Putamen (tissue), 1 donor: ENCODE results near the gene COTL1.

Source experiments
- DNase-seq: peaks from one replicate; pipeline ENCODE4 v3.0.0-alpha.2; 2016; ENCODE audit warnings: low spot score

Gene COTL1

GRCh38 chr16:84548971-84549844 lies 68.7 kb downstream of the COTL1 start:
- DNase-seq, result no peak

GRCh38 chr16:84548508-84548907 lies 69.4 kb downstream of the COTL1 start:
- DNase-seq, result no peak

DNA sequence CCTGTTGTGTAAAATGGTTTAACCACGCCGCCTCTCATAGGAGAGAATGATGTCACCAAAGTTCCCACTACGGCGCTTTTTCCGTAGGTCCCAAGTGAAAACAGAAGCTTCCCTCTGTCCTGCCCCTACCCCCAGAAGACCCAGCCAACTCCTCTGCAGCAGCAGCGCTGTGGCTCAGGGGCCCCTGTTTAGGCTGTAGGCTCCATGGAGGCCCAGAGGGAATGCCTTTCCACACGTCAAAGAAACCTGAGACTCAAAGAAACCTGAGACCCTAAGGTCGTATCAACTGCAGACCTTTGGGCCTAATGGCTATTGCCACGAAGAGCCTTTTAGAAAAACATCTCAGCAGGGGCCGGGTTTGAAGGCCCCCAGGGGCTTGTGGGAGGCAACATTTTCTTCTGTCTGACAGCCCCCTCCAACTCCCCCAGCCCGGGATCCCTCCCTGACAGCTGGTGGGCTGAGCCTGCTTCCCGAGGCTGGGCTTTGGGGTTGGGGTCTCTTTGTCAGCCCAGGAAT lies 70.3 kb downstream of the COTL1 start:
- no peak for DNase-seq

- DNase-seq, result no peak
These were observed 71.0 kb downstream of the COTL1 start for GRCh38 chr16:84546669-84547545.

DNA sequence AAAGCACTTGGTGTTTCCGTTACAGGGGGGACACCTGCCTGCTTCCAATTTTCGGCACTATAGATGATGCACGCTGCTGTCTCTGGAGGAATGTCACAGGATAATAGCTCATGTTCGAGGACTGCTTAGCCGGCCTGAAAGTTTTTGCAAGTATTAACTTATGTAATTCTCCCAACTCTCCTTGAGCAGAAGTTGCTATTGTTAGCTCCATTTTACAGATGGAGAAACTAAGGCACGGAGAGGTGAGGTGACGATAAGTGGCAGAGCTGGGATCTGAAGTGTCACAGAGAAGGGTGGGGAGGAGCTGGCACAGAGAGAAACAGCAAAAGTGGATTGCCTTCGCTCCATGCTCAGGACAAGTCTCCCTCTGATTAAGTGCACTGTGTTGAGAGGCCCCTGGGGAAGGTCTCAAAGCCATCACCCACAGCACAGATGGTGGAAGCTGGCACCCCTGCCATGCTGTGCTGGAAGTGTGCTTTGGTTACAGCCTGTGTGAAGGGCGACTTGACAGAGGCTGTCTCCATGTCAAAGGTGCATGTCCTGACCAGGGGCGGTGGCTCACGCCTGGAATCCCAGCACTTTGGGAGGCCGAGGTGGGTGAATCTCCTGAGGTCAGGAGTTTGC lies 72.7 kb downstream of the COTL1 start:
- no peak for DNase-seq

GRCh38 chr16:84544031-84544773 lies 73.7 kb downstream of the COTL1 start:
- peak; percentile 76 for DNase-seq

- DNase-seq, result no peak
These were observed 74.6 kb downstream of the COTL1 start for GRCh38 chr16:84543253-84543652.

DNA sequence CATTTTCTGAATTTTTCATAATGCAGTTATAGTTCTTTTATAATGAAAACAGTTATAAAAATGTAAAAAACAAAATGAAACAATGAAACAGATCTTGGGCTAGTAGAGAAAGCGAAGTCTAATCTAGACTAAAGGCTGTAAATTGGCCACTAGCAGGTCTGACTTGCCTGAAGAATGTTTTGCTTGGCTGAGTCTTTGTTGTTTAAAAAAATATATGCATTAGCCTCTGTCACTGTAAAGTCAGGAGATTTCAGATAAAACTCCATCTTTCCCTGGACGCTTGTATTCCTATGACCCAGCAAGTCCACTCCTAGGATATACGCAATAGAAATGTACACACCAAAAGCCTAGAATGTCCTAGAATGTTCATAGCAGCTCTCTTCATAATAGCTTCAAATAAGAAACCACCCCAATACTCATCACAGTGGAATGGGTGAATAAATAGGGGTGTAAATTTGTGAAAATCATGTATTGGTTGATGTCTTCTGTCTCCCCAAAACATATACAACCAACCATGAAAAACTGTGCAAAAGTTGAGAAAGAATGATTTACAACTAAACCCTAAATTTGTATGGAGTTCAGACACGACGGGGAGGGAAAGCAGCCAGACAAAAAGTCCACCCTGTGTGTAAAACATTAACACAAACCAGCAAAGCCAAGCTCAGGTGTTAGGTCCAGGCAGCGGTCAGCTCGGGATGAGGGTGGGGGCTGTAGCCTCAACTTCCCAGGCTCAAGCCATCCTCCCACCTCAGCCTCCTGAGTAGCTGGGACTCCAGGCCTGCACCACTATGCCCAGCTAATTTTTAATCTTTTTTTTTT lies 75.7 kb downstream of the COTL1 start:
- no peak for DNase-seq

DNA sequence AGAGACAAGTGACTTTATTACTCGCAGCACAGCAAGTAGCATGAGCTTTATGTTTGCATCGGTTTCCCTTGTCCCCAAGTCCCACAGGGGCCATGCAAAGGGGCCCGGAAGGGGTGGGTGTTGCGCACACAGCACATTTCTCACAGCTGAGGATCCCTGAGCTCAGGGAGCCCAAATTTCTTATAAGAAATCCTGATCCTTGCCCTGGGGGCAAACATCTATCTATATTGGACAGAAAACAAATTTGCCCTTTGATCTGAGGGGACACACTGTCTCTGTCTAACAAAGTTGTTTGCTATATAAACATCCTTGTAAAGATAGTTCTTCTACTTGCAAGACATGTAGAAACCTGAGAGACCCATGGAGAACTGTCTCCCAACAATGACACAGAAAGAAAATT lies 77.7 kb downstream of the COTL1 start:
- DNase-seq, result no peak

DNA sequence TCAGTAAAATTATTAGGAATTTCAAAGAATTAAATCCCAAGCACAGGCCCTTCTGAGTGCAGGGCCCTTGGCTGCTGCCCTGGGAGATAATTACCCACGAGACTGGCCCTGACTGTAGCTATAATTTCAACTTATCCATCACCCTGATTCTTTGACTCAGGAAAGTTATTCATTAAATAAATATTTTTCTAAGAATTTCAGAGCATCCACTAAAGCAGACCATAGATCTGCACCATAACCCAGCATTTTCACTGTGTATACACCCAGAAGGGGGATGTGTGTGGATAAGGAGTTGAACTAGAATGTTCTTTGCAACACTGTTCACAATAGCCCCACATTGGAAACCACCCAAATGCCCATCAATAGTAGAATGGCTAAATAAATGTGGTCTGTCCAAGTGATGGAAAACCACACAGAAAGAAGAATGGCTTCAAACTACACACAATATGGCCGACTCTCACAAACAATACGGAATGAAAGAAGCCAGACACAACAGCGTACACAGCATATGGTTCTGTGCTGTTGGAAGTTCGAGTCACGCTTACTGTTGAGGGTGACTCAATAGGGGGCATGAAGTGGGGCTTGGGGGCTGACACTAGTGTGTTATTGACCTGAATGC lies 79.5 kb downstream of the COTL1 start:
- no peak for DNase-seq

DNA sequence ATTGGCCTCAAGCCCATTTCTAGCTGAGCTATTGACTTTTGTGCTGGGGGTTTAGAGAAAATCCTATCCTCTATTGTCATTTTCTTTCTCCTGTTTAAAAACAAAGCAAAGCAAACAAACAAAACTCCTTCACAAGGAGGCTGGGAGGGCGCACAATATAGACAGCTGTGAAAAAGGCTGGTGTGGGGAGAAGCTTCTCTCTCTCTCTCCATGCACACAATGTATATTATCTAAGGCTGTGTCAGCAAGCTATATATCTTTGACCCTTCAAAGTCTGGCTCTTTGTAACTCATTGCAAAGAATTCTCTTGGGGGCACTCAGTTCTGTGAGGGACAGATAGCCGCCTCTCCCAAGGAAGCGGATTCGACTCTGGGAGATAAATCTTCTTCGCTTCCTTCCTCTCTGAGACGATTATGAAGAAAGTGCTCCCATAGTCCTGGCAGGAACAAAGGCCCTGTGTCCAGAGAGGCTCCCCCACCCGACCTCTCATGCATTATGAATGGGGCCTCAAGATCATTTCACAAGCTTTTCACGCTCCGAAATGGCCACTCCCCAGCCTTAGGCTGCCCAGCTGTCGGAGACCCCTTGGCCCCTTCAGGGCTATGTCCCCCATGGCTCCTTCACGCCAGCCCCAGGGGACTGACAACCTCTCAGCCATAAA lies 80.3 kb downstream of the COTL1 start:
- no peak for DNase-seq

- no peak for DNase-seq
These were observed 82.0 kb downstream of the COTL1 start for GRCh38 chr16:84535851-84536250.

GRCh38 chr16:84535408-84535807 lies 82.5 kb downstream of the COTL1 start:
- no peak for DNase-seq

DNA sequence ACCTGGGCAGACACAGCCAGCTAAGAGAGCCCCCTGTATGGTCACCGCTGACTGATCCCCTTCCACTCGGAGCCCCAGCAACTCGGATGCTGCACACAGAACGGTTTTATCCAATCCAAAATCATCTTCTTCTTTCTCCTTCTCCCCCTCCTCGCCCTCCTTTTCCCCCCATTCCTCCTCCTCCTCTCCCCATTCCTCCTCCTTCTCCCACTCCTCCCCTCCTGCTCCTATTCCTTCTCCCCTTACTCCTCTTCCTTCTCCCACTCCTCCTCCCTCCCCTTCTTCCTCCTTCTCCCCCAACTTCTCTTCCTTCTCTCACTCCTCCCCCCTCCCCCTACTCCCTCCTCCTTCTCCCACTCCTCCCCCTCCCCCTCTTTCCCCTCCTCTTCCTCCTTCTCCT lies 83.1 kb downstream of the COTL1 start:
- DNase-seq, result no peak

GRCh38 chr16:84532855-84533486 lies 84.9 kb downstream of the COTL1 start:
- no peak for DNase-seq

DNA sequence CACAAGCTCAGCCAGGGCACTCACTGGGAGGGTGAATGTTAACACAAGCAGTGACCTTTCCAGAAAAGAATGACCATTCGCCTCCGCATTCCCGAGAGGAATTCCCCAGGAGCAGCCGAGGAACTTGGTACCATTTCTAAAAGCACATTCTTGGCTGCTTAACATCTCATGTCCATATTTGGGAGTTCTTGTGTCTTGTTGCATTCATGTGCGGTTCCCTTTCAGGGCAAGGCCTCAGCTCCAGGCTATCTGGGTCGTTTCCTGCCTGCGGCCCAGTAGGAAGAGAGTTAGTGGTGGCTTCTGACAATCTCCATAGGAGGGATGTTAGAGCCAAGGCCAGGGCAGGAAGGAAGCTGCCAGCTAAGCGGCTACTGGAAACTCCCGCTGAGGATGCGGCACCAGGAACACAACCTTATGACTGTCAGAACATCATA lies 85.6 kb downstream of the COTL1 start:
- DNase-seq, result no peak

DNA sequence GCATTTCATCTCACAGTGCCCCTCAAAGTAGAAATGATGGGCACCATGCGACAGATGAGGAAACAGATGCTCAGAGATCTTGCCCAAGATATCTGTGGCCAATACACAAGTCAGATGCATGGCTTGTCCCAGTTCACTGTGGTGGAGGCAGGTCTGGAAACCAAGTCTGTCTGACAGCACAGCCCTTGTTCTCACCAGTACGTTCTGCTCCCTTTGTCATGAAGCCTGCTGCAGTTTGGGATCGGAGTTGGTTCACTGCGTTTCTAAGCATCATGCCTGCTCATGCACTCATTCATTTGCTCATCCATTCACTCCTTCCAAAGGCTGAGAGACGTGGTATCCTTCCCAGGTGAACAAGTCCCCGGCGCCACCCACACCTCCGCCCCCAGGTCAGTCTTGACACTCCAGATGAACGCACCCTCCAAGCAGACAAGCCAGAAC lies 86.2 kb downstream of the COTL1 start:
- no peak for DNase-seq

DNA sequence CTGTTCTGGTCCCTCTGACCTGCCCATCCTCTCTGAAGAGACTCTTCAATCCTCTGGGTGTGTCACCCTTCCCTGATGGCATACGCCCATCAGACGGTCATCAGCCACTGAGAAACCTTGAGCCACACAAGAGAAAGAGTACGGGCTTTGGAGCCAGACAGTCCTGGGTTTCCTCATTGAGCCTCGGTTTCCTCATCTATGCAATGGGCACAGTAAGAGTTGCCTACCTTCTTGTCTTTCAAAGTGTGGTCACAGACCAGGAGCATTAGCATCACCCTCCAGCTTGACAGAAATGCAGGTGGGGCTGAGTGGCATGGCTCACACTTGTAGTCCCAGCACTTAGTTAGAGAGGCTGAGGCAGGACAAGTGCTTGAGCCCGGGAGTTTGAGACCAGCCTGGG lies 87.3 kb downstream of the COTL1 start:
- DNase-seq, result no peak

DNA sequence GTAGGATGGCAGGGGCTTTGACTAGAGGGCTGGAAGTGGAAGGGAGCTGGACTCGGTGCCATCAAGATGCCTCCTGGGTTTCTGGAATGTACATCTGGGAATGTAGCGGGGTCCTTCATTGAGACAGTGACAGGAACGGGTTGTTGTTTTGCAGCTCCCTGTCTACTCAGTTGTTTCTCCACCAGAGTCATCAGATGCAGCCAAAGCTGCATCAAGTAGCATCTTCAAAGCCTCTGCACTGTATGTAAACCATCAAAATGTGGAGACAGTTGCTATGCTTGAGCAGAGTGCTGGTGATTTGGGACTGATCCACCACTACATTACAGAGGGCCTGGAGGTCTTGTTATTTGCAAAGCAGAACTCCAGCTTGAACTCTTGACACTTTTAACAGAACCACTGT lies 88.3 kb downstream of the COTL1 start:
- no peak for DNase-seq
